ENCODE data around the gene TDRD10.

Gene TDRD10

GRCh38 chr1:154468535-154469250, 33.3 kb upstream of the TDRD10 start:
- TF ChIP-seq CTCF (conservative IDR thresholded peaks at IDR 0.05): no peak
- no peak for TF ChIP-seq ZFX (IDR thresholded peaks at IDR 0.05)
- no peak overlapping the region for H3K27ac ChIP-seq

GRCh38 chr1:154469844-154470560, 32.0 kb upstream of the TDRD10 start:
- H3K27ac ChIP-seq: no peak overlapping the region
- no peak for TF ChIP-seq ZFX (IDR thresholded peaks at IDR 0.05)
- no peak for TF ChIP-seq CTCF (conservative IDR thresholded peaks at IDR 0.05)

GRCh38 chr1:154471304-154471703, 30.7 kb upstream of the TDRD10 start:
- TF ChIP-seq ZFX (IDR thresholded peaks at IDR 0.05): no peak
- TF ChIP-seq CTCF (conservative IDR thresholded peaks at IDR 0.05): no peak
- no peak overlapping the region for H3K27ac ChIP-seq

GRCh38 chr1:154474802-154475201, 27.2 kb upstream of the TDRD10 start:
- TF ChIP-seq ZFX (IDR thresholded peaks at IDR 0.05) (no peak), CTCF (conservative IDR thresholded peaks at IDR 0.05) (no peak)
- no peak overlapping the region for H3K27ac ChIP-seq

GRCh38 chr1:154476791-154477190, 25.2 kb upstream of the TDRD10 start:
- H3K27ac ChIP-seq: no peak overlapping the region
- no peak for TF ChIP-seq CTCF (conservative IDR thresholded peaks at IDR 0.05)
- no peak for TF ChIP-seq ZFX (IDR thresholded peaks at IDR 0.05)

- H3K27ac ChIP-seq: no peak overlapping the region
- TF ChIP-seq ZFX (IDR thresholded peaks at IDR 0.05) (no peak), CTCF (conservative IDR thresholded peaks at IDR 0.05) (no peak)
These were observed 24.0 kb upstream of the TDRD10 start for GRCh38 chr1:154478013-154478412.

- H3K27ac ChIP-seq: no peak overlapping the region
- no peak for TF ChIP-seq ZFX (IDR thresholded peaks at IDR 0.05)
- no peak; the same call in 1 of the 2 replicates for TF ChIP-seq CTCF (conservative IDR thresholded peaks at IDR 0.05)
These were observed 23.4 kb upstream of the TDRD10 start for GRCh38 chr1:154478639-154479038.

Measured in C4-2B (cell line).